Measurements from ENCODE around the gene ELP4. TPM values are rescaled to one million over a fixed set of nuclear protein-coding genes. Genes with fewer than 3 reads are reported as not detected.

The ELP4 gene
- total RNA-seq, 1 experiment from 2014 or later = 17.2 TPM

DNA sequence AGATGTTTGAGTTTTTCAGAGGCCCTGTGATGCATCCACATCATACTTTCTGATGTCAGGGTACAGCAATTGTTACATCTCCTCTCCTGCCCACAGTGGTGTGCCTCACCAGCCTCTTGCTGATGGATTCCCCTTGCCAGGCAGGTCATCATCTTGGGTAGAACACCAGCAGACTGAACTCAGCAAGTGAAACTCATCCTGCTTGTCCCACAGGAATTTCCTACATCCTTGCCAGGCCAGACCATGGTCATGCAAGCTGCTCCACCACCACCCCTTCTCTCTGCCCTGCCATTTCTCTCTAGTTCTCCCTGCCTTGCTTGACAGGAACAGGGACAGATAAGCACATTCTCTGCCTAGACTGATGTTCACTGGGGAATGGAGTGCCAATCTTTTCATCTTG is 215.6 kb downstream of the ELP4 start:
- DNase-seq (ENCODE audit: low read depth, low spot score) (no peak), ATAC-seq (no peak)
- POLR2A ChIA-PET = no interaction called here
- TF ChIP-seq, protein P1, sequence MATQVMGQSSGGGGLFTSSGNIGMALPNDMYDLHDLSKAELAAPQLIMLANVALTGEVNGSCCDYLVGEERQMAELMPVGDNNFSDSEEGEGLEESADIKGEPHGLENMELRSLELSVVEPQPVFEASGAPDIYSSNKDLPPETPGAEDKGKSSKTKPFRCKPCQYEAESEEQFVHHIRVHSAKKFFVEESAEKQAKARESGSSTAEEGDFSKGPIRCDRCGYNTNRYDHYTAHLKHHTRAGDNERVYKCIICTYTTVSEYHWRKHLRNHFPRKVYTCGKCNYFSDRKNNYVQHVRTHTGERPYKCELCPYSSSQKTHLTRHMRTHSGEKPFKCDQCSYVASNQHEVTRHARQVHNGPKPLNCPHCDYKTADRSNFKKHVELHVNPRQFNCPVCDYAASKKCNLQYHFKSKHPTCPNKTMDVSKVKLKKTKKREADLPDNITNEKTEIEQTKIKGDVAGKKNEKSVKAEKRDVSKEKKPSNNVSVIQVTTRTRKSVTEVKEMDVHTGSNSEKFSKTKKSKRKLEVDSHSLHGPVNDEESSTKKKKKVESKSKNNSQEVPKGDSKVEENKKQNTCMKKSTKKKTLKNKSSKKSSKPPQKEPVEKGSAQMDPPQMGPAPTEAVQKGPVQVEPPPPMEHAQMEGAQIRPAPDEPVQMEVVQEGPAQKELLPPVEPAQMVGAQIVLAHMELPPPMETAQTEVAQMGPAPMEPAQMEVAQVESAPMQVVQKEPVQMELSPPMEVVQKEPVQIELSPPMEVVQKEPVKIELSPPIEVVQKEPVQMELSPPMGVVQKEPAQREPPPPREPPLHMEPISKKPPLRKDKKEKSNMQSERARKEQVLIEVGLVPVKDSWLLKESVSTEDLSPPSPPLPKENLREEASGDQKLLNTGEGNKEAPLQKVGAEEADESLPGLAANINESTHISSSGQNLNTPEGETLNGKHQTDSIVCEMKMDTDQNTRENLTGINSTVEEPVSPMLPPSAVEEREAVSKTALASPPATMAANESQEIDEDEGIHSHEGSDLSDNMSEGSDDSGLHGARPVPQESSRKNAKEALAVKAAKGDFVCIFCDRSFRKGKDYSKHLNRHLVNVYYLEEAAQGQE (IDR thresholded peaks at IDR 0.05; ENCODE audit: insufficient read depth in 1 of 2, low read depth in 2 of 2, low read length in 1 of 2) = no peak
- TF ChIP-seq SIN3A (IDR thresholded peaks at IDR 0.05; ENCODE audit: borderline replicate concordance, insufficient read depth, low read depth, low read length) = no peak
- TF ChIP-seq POLR2AphosphoS5 (IDR thresholded peaks at IDR 0.05; ENCODE audit: low read depth, low read length) = no peak
- TF ChIP-seq TCF7L2 (IDR thresholded peaks at IDR 0.05; ENCODE audit: low read depth, low read length) = no peak
- TF ChIP-seq, protein P2, sequence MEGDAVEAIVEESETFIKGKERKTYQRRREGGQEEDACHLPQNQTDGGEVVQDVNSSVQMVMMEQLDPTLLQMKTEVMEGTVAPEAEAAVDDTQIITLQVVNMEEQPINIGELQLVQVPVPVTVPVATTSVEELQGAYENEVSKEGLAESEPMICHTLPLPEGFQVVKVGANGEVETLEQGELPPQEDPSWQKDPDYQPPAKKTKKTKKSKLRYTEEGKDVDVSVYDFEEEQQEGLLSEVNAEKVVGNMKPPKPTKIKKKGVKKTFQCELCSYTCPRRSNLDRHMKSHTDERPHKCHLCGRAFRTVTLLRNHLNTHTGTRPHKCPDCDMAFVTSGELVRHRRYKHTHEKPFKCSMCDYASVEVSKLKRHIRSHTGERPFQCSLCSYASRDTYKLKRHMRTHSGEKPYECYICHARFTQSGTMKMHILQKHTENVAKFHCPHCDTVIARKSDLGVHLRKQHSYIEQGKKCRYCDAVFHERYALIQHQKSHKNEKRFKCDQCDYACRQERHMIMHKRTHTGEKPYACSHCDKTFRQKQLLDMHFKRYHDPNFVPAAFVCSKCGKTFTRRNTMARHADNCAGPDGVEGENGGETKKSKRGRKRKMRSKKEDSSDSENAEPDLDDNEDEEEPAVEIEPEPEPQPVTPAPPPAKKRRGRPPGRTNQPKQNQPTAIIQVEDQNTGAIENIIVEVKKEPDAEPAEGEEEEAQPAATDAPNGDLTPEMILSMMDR (IDR thresholded peaks at IDR 0.05) = no peak
- H3K27ac ChIP-seq (ENCODE audit: low read length) = no peak overlapping the region
- H3K4me1 ChIP-seq (ENCODE audit: control insufficient read depth, insufficient read depth, low read length) = no peaks in the 10 kb centered on the region
- in situ Hi-C loops (cut with HindIII; ENCODE audit: low pct_unique_long_range_greater_than_20kb, low sequenced_read_pairs) (no loop called here), intact Hi-C loops (cut with micrococcal nuclease; ENCODE audit: unreplicated experiment) (no loop called here)
- no peak overlapping the region for H3K4me3 ChIP-seq (ENCODE audit: low read depth in 2 of 2, low read length in 2 of 2)
- no peaks in the 10 kb centered on the region for H3K27me3 ChIP-seq (ENCODE audit: control insufficient read depth, insufficient read depth, low read length)
- no peaks in the 10 kb centered on the region for H3K36me3 ChIP-seq (ENCODE audit: control insufficient read depth, insufficient read depth, low read length)
- no TSS peak for BruUV-seq (replicated peaks)
- no peaks in the 10 kb centered on the region for H3K9me3 ChIP-seq (ENCODE audit: control insufficient read depth, insufficient read depth, low read depth, low read length)
- CTCF ChIA-PET = no interaction called here

DNA sequence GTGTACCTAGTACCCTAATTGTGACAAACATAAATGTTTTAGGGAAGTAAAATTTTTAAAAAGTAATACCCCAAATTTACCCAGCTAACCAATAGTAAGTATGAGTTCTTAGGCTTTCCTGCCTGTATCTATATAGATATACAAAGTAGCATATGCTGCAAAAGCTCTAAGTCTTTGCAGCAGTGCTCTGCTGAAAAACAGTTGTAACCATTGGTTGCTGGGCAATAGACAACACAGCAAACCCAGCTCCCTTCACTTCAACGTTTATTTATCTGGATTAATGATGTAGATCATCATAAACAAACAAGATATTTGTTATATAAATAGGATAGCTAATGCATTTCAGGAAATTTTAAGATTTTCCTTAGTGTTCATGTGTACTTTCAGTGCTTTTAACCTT is 218.9 kb downstream of the ELP4 start:
- in situ Hi-C loops (cut with HindIII; ENCODE audit: low pct_unique_long_range_greater_than_20kb, low sequenced_read_pairs) (no loop called here), intact Hi-C loops (cut with micrococcal nuclease; ENCODE audit: unreplicated experiment) (no loop called here)
- Histone ChIP-seq H3K9me3 (ENCODE audit: control insufficient read depth, insufficient read depth, low read depth, low read length) (no peaks in the 10 kb centered on the region; the same call in 1 of the 2 replicates), H3K36me3 (ENCODE audit: control insufficient read depth, insufficient read depth, low read length) (no peaks in the 10 kb centered on the region), H3K27ac (ENCODE audit: low read length) (no peak overlapping the region), H3K27me3 (ENCODE audit: control insufficient read depth, insufficient read depth, low read length) (no peaks in the 10 kb centered on the region), H3K4me3 (ENCODE audit: low read depth in 2 of 2, low read length in 2 of 2) (no peak overlapping the region), H3K4me1 (ENCODE audit: control insufficient read depth, insufficient read depth, low read length) (no peaks in the 10 kb centered on the region)
- BruUV-seq (replicated peaks) = no TSS peak
- ChIA-PET POLR2A (no interaction called here), CTCF (no interaction called here)
- no peak for TF ChIP-seq SIN3A (IDR thresholded peaks at IDR 0.05; ENCODE audit: borderline replicate concordance, insufficient read depth, low read depth, low read length)
- ATAC-seq (no peak), DNase-seq (ENCODE audit: low read depth, low spot score) (no peak)

DNA sequence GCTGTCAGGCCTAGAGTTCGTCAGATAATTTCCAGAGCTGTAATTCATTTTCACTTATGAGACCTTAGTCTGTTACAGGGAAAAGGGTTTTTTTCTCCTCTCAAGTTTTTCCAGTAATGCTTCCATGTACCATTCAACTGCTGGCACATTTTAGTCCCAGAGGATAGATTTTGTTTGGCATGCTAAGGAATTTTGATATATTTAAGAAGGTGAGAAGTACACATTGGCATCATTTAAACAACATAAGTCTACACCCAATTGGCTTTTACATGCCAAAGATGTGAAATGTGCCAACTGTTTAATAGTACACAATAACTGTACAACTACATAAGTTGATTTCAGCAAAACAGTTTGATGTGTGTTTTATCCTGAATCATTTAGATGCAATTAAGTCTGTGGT is 230.6 kb downstream of the ELP4 start:
- no peak for DNase-seq (ENCODE audit: low read depth, low spot score)
- no peaks in the 10 kb centered on the region for H3K4me1 ChIP-seq (ENCODE audit: control insufficient read depth, insufficient read depth, low read length)
- in situ Hi-C loops (cut with HindIII; ENCODE audit: low pct_unique_long_range_greater_than_20kb, low sequenced_read_pairs) (no loop called here), intact Hi-C loops (cut with micrococcal nuclease; ENCODE audit: unreplicated experiment) (no loop called here)
- no peaks in the 10 kb centered on the region for H3K27me3 ChIP-seq (ENCODE audit: control insufficient read depth, insufficient read depth, low read length)
- H3K4me3 ChIP-seq (ENCODE audit: low read depth in 2 of 2, low read length in 2 of 2) = no peak overlapping the region
- no peak for ATAC-seq
- ChIA-PET POLR2A (no interaction called here), CTCF (no interaction called here)
- no peak overlapping the region for H3K27ac ChIP-seq (ENCODE audit: low read length)
- H3K9me3 ChIP-seq (ENCODE audit: control insufficient read depth, insufficient read depth, low read depth, low read length) = no peaks in the 10 kb centered on the region
- H3K36me3 ChIP-seq (ENCODE audit: control insufficient read depth, insufficient read depth, low read length) = no peaks in the 10 kb centered on the region
- TF ChIP-seq SIN3A (IDR thresholded peaks at IDR 0.05; ENCODE audit: borderline replicate concordance, insufficient read depth, low read depth, low read length) (no peak), POLR2AphosphoS5 (IDR thresholded peaks at IDR 0.05; ENCODE audit: low read depth, low read length) (no peak), TCF7L2 (IDR thresholded peaks at IDR 0.05; ENCODE audit: low read depth, low read length) (no peak)
- TF ChIP-seq, protein P1 (IDR thresholded peaks at IDR 0.05; ENCODE audit: insufficient read depth in 1 of 2, low read depth in 2 of 2, low read length in 1 of 2) = no peak
- TF ChIP-seq, protein P2 (IDR thresholded peaks at IDR 0.05) = no peak
- no TSS peak for BruUV-seq (replicated peaks)
